CD14-positive monocyte (primary cell): ENCODE data around the gene ST3GAL5. TPM values are rescaled to one million over a fixed set of nuclear protein-coding genes. Genes with fewer than 3 reads are reported as not detected.

Source experiments
- DNase-seq, 3 donors: peaks; one replicate each; pipeline ENCODE4 v3.0.0-alpha.2; 2011 to 2022
- H2AFZ ChIP-seq: 2 replicates; pipeline ENCODE4 v1.6.0; 2012; ENCODE audit warnings: mild to moderate bottlenecking, low read depth, low read length, inconsistent platforms; ENCODE audit not compliant: insufficient read depth, poor library complexity, severe bottlenecking
- H3K27ac ChIP-seq, 2 donors: 1 replicate in 1 of 2; 2 replicates in 1 of 2; pipeline ENCODE4 v1.5.1; 2012 to 2013; ENCODE audit warnings: low read length in 2 of 2, control low read depth in 1 of 2, inconsistent platforms in 1 of 2, low read depth in 1 of 2, mild to moderate bottlenecking in 1 of 2
- H3K27me3 ChIP-seq, 2 donors: one replicate each; pipeline versions ENCODE4 v1.6.0 to v1.6.1; 2011 to 2013; ENCODE audit warnings: low read length in 2 of 2; ENCODE audit not compliant: control insufficient read depth in 2 of 2, insufficient read depth in 2 of 2
- H3K36me3 ChIP-seq, 2 donors: replicated peaks in 1 of 2; 1 replicate in 1 of 2; 2 replicates in 1 of 2; pipeline versions ENCODE4 v1.5.1 to v1.6.1; 2012 to 2013; ENCODE audit warnings: low read length in 2 of 2, control low read depth in 1 of 2, inconsistent platforms in 1 of 2, mild to moderate bottlenecking in 1 of 2; ENCODE audit not compliant: insufficient read depth in 2 of 2, control insufficient read depth in 1 of 2
- H3K4me1 ChIP-seq, 2 donors: 1 replicate in 1 of 2; 2 replicates in 1 of 2; pipeline versions ENCODE4 v1.5.1 to v1.6.1; 2012 to 2013; ENCODE audit warnings: low read length in 2 of 2, control low read depth in 1 of 2, inconsistent platforms in 1 of 2, mild to moderate bottlenecking in 1 of 2, moderate library complexity in 1 of 2; ENCODE audit not compliant: insufficient read depth in 2 of 2, control insufficient read depth in 1 of 2
- H3K4me2 ChIP-seq: replicated peaks from 2 replicates; pipeline ENCODE3; 2012; ENCODE audit warnings: low read length, moderate library complexity, mild to moderate bottlenecking; ENCODE audit not compliant: poor library complexity, severe bottlenecking; ENCODE audit errors: extremely low read depth
- H3K4me3 ChIP-seq, 3 experiments: fragments of 200-600 bp in 1 of 3; sonication (generic) in 1 of 3; replicated peaks in 1 of 3; 1 replicate in 2 of 3; 2 replicates in 1 of 3; pipeline ENCODE4 v1.5.1; 2011 to 2013; ENCODE audit warnings: low read length in 3 of 3, mild to moderate bottlenecking in 3 of 3, control low read depth in 2 of 3, low read depth in 2 of 3, inconsistent platforms in 1 of 3, moderate library complexity in 1 of 3
- H3K79me2 ChIP-seq: 2 replicates; pipeline ENCODE4 v1.6.0; 2012; ENCODE audit warnings: mild to moderate bottlenecking, control low read depth, inconsistent platforms, low read length, moderate library complexity; ENCODE audit not compliant: insufficient read depth
- H3K9ac ChIP-seq: 2 replicates; pipeline ENCODE4 v1.6.0; 2017; ENCODE audit warnings: low read length, mild to moderate bottlenecking; ENCODE audit not compliant: insufficient read depth, poor library complexity, severe bottlenecking
- H3K9me3 ChIP-seq, 2 donors: replicated peaks in 1 of 2; 1 replicate in 1 of 2; 2 replicates in 1 of 2; pipeline versions ENCODE4 v1.5.1 to v1.6.1; 2012 to 2013; ENCODE audit warnings: low read length in 2 of 2, control low read depth in 1 of 2; ENCODE audit not compliant: control insufficient read depth in 1 of 2, insufficient read depth in 1 of 2
- H4K20me1 ChIP-seq: 2 replicates; pipeline ENCODE4 v1.6.0; 2012; ENCODE audit warnings: mild to moderate bottlenecking, low read length, control low read depth, moderate library complexity; ENCODE audit not compliant: insufficient read depth
- H3K27ac Mint-ChIP-seq, 7 donors: one replicate each; pipeline ENCODE4 v1.8.0; 2020; ENCODE audit warnings: mild to moderate bottlenecking in 7 of 7, mixed read lengths in 7 of 7, moderate library complexity in 6 of 7, inconsistent platforms in 2 of 7
- H3K27me3 Mint-ChIP-seq, 3 donors: one replicate each; pipeline ENCODE4 v1.8.0; 2021 to 2022; ENCODE audit warnings: low read depth in 3 of 3, mild to moderate bottlenecking in 3 of 3, mixed read lengths in 3 of 3, moderate library complexity in 3 of 3, inconsistent platforms in 1 of 3
- H3K36me3 Mint-ChIP-seq, 2 donors: one replicate each; pipeline ENCODE4 v1.8.0; 2020; ENCODE audit warnings: mixed read lengths in 2 of 2, inconsistent platforms in 1 of 2, mild to moderate bottlenecking in 1 of 2
- H3K4me1 Mint-ChIP-seq: one replicate; pipeline ENCODE4 v1.8.0; 2020; ENCODE audit warnings: mild to moderate bottlenecking, mixed read lengths
- H3K4me3 Mint-ChIP-seq, 2 donors: one replicate each; pipeline ENCODE4 v1.8.0; 2020; ENCODE audit warnings: mild to moderate bottlenecking in 2 of 2, mixed read lengths in 2 of 2, moderate library complexity in 1 of 2
- H3K9me3 Mint-ChIP-seq, 7 donors: one replicate each; pipeline ENCODE4 v1.8.0; 2020 to 2022; ENCODE audit warnings: mixed read lengths in 7 of 7, mild to moderate bottlenecking in 6 of 7, moderate library complexity in 6 of 7, inconsistent platforms in 2 of 7
- WGBS: methylation state at CpG from one replicate; pipeline ENCODE4 v1.1.5; 2013; ENCODE audit warnings: missing lambda C conversion rate; ENCODE audit not compliant: insufficient coverage; 5-methylcytosine and 5-hydroxymethylcytosine counted together
- intact Hi-C, 2 donors: fragments of 100-400 bp; cut with micrococcal nuclease; formaldehyde crosslinking; loops; one replicate each; pipeline versions ENCODE4 v1.15.0 to v1.15.1; 2023
- polyA plus RNA-seq, 3 donors: library from polyadenylated mRNA; depleted of rRNA in 1 of 3; unstranded in 2 of 3; stranded (reverse) in 1 of 3; fragments of 300-500 nt in 2 of 3; fragments of >200 nt in 1 of 3; fragmentation: Illumina TruSeq in 2 of 3; gene quantifications; 1 replicate in 2 of 3; 2 replicates in 1 of 3; pipeline ENCODE4 v1.2.3, GENCODE V29; 2012 to 2021
- TF ChIP-seq, protein P1 (sequence below): fragments of 200-600 bp; IDR thresholded peaks from one replicate; pipeline ENCODE4 v1.8.0; 2022; ENCODE audit warnings: antibody characterized with exemption, mild to moderate bottlenecking

The ST3GAL5 gene
- polyA plus RNA-seq, 3 donors, result 14.0 to 51.2 (median 19.5) TPM

DNA sequence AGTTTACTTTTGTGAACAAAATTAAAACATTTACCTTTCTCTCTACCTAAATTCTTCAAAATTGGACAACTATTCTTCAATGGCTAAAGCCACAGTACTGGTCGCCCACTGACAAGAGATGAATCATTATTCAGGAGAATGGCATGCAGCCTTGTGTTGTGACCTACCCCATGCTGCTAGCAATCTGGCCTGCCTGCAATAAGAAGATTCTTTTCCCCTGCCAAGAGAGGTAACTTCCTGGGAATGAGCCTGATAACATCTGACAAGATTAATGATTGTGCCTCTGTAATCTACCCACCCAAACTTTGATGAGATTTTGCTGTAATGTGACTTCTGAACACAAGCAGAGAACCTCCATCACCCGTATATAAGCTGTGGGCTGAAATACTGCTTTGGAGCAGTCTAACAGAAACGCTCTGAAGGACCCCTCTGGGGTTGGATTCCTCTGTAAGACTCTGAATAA is 47.0 kb upstream of the ST3GAL5 start:
- Histone ChIP-seq H3K9ac (no peak overlapping the region), H3K4me2 (no peak overlapping the region), H2AFZ (no peak overlapping the region), H3K27ac (no peak overlapping the region), H3K4me1 (no peaks in the 10 kb centered on the region), H3K9me3 (peaks cover 0 to 4% of the 10 kb centered on the region in 2 donors), H3K79me2 (no peaks in the 10 kb centered on the region), H3K36me3 (no peaks in the 10 kb centered on the region), H4K20me1 (no peaks in the 10 kb centered on the region), H3K27me3 (no peaks in the 10 kb centered on the region), H3K4me3 (no peak overlapping the region)
- intact Hi-C loops, result no loop called here
- H3K27ac Mint-ChIP-seq, result no peak overlapping the region
- peaks cover 0 to 6% (median 2%) of the 10 kb centered on the region in 3 donors for H3K27me3 Mint-ChIP-seq
- no peak overlapping the region for H3K4me3 Mint-ChIP-seq
- peaks cover 6% of the 10 kb centered on the region for H3K4me1 Mint-ChIP-seq
- H3K36me3 Mint-ChIP-seq, result no peaks in the 10 kb centered on the region
- no peak for DNase-seq
- TF ChIP-seq, protein P1, sequence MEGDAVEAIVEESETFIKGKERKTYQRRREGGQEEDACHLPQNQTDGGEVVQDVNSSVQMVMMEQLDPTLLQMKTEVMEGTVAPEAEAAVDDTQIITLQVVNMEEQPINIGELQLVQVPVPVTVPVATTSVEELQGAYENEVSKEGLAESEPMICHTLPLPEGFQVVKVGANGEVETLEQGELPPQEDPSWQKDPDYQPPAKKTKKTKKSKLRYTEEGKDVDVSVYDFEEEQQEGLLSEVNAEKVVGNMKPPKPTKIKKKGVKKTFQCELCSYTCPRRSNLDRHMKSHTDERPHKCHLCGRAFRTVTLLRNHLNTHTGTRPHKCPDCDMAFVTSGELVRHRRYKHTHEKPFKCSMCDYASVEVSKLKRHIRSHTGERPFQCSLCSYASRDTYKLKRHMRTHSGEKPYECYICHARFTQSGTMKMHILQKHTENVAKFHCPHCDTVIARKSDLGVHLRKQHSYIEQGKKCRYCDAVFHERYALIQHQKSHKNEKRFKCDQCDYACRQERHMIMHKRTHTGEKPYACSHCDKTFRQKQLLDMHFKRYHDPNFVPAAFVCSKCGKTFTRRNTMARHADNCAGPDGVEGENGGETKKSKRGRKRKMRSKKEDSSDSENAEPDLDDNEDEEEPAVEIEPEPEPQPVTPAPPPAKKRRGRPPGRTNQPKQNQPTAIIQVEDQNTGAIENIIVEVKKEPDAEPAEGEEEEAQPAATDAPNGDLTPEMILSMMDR, result no peak
- 100% methylated on average over 1 of the region's 3 CpGs for WGBS
- H3K9me3 Mint-ChIP-seq, result peaks cover 0 to 6% (median 0%) of the 10 kb centered on the region in 7 donors

- H3K4me1 ChIP-seq, result no peaks in the 10 kb centered on the region
- H3K4me3 Mint-ChIP-seq, result no peak overlapping the region
- no peaks in the 10 kb centered on the region for H3K36me3 Mint-ChIP-seq
- H3K9ac ChIP-seq, result no peak overlapping the region
- no peak overlapping the region for H3K4me3 ChIP-seq
- peak overlapping the region in 1 of 7 donors; percentile 13 for H3K27ac Mint-ChIP-seq
- H3K4me1 Mint-ChIP-seq, result peaks cover 6% of the 10 kb centered on the region
- no peak overlapping the region for H3K4me2 ChIP-seq
- WGBS, result 95% methylated on average over 4 of the region's 6 CpGs
- H3K36me3 ChIP-seq, result no peaks in the 10 kb centered on the region
- H3K79me2 ChIP-seq, result no peaks in the 10 kb centered on the region
- intact Hi-C loops, result no loop called here
- no peaks in the 10 kb centered on the region for H3K9me3 ChIP-seq
- peaks cover 0 to 8% (median 2%) of the 10 kb centered on the region in 3 donors for H3K27me3 Mint-ChIP-seq
- DNase-seq, result no peak
- no peaks in the 10 kb centered on the region for H4K20me1 ChIP-seq
- H3K27me3 ChIP-seq, result no peaks in the 10 kb centered on the region
- no peak overlapping the region for H3K27ac ChIP-seq
- H2AFZ ChIP-seq, result no peak overlapping the region
- peaks cover 0 to 6% (median 0%) of the 10 kb centered on the region in 7 donors for H3K9me3 Mint-ChIP-seq
- TF ChIP-seq, protein P1, result no peak
Observed at GRCh38 chr2:85935170-85935745, 46.5 kb upstream of the ST3GAL5 start.
